C1 segment of cervical spinal cord (tissue), 14 donors: Measurements from ENCODE around the gene FNDC3B.

ENCODE experiments used
- DNase-seq, 14 donors: peaks; one replicate each; lab custom pipeline; 2025; lab: John Stamatoyannopoulos, UW

The FNDC3B gene

DNA sequence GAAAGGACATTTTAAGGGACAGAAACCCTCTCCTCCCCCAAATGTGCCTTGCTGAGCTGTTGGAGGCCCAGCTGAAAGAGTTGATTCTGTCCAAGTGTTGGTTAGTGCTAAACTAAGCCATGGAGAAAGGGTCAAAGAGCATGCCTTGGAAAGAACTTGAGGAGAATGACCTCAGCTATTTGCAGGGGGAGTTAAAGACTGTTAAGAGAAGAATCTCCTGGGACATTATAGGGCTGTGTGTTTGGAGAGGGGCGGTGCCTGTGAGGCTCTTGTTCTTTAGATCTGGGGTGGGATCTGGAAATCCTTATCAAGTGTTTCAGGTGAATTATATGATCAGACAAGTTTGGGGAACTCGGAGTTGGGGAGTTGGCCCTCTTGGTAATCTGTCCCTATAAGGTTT, 13.0 kb downstream of the FNDC3B start:
- DNase-seq, result no peak

GRCh38 chr3:172054115-172054764, 14.9 kb downstream of the FNDC3B start:
- DNase-seq, result no peak

DNA sequence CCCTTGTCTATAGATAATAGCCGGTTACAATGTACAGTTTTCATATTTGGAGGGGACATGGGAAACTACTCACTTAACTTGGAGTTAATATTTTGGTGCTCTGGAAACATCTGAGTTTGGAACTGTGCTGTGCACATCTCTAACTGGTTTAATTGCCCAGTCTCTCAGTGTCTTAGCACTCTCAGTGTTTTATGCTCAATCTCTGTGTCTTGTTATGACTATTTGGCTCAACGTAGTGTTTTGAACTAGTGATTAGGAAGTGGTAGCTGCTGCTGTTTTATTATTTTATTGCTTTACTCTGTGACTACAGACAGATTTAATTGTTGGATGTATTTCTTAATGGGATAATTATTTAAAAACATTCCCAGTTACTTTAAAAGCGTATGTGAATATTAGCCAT, 17.0 kb downstream of the FNDC3B start:
- DNase-seq, result no peak

DNA sequence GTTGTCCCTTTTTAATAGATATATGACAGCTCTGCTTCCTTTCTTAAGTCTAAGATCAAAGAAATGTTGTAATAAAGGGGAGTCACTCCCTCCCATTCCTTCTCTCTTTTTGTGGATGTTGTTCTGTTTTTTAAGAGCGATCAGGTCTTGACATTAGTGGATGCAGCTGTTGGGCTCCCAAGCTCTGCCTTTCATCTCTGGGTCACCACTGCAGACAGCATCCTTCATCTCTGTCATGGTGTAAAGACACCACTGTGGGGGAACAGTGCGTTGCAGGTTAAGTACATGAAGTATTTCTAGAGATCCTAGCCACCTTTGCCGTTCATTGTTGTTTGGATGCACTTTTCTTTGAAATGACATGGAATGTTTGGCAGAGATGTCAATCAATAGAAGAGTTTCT, 17.7 kb downstream of the FNDC3B start:
- no peak for DNase-seq

- DNase-seq, result no peak
Observed at GRCh38 chr3:172057624-172058327, 18.4 kb downstream of the FNDC3B start.

DNA sequence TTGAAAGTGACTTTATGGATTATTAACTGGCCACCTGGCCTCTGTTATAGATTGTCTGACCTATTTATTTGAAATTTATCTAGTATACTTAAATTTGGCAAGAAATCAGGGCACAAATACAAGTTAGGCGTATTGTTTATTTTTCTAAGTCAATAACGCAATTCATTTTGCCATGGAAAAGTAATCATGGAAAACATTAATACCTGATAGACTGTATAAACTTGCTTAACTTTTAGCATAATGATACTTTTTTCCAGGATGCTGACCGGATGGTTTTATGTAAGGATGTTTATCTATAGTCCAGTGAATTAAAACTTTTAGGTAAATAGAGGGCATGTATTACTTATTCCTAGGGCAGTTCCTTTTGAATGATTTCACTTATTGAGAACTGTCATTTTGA, 20.2 kb downstream of the FNDC3B start:
- no peak for DNase-seq

DNA sequence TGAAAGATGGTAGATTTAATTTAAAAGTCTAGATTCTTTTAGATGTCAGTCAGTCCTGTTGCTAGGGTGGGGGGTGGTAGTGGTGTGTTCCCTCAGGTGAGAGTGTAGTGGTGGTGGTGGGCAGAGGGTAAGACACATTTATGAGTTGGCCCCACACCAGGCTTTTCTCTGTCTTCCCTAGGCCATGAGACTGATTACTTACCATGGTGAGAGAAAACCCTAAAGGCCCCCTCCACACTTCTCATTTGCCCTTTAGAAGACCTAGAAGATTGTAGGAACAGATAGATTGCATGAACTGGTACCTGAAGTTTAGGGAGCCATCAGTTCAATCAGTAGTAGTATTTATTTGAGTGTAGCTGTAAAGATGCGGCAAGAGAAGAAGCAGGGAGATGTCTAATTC, 20.9 kb downstream of the FNDC3B start:
- DNase-seq, result no peak

DNA sequence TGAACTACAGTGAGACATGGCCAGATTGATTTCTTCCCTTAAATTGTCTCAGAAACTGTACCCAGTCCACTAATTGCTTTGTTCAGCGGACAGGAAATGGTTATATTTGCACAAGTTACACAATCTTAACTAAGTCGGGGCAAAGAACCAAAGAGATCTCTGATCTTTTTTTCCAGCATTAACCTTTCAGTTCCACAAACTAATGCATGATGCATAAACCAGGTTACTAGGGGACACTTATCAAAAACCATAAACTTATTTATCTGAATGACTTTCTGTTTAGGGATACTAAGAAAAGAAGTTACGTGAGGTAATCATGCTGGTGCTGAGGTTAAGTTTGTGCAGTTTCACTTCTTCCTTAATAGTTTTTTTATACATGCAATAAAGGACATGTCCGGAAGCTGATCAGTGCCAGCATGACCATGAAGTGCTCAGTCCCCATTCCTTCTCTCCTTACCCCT, 22.4 kb downstream of the FNDC3B start:
- no peak for DNase-seq

GRCh38 chr3:172062761-172063160, 23.4 kb downstream of the FNDC3B start:
- no peak for DNase-seq

- no peak for DNase-seq
Observed at GRCh38 chr3:172063456-172064432, 24.4 kb downstream of the FNDC3B start.

DNA sequence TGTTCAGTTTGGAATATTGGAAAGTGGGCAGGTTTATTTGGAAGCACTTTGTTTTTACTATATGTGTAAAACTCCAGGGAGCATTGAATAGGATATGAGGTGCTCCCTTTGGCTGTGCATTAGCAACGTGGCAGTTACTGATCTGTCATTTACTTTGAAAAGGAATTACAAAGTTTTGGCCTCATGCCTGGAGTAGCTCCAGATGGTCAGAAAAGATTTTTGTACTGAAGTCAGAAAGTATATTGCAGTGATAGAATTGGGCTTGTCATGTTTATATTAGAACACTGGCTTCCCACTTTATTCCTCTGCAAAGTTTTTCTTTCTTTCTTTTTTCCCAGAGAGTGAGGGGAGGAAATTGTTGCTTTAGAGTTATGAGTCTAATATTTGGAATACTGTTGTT, 26.1 kb downstream of the FNDC3B start:
- no peak for DNase-seq

DNA sequence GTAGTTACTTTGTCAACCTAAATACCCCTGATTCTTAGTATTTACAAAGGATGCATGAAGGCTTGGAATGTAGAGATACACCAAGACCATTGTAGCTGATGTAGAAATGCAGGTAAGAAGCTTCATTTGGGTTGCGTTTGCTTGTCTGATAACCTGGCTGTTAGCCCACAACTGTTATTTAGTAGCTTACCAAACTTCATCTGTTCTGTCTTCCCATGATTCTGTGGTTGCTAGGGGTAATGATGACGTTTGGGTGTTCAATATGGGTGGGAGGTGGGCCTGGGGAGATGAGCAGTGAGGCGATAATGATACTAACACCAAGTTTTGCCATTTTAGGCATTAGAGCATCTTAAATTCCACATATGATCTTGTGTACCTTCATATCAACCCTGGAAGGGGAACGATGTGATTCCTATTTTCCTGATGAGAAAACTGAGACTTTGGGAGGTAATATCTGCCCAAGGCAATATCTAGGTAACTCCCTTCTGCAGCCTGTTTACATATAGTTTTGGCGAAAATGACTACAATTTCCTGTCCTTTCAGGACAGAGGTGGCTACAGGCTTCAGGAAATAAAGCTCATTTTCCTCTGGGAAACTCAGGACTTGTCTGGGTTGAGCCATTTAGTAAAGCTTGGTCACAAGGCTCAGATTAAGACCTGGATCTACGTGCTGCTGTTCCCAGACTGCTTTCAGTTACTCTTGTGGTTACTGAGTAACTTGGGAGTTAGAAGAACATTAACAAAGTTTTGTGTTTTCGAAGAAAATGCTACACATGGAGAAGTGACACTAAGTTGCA, 26.8 kb downstream of the FNDC3B start:
- no peak for DNase-seq

GRCh38 chr3:172066880-172067796, 27.8 kb downstream of the FNDC3B start:
- no peak for DNase-seq

GRCh38 chr3:172067837-172068440, 28.6 kb downstream of the FNDC3B start:
- DNase-seq, result no peak

DNA sequence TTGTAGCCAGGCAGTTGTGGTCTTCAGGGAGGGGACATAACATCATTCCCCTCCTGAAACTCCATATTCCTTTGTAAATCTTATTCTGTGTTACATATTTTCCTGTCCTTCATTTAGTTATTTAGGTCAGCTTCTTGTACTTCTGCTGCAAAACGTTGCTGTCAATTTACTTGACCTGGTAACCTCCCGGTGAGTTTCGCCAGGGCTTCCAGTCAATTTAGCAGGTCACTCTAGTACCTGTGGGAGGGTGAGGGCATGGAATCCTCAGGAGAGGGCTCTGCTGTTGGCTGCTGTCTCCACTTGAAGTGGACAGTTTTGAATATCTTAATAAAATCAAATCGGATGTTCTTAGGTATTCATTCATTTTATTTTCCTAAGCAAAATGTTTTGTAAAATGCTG, 29.6 kb downstream of the FNDC3B start:
- no peak for DNase-seq

GRCh38 chr3:172069478-172069877, 30.1 kb downstream of the FNDC3B start:
- no peak for DNase-seq

DNA sequence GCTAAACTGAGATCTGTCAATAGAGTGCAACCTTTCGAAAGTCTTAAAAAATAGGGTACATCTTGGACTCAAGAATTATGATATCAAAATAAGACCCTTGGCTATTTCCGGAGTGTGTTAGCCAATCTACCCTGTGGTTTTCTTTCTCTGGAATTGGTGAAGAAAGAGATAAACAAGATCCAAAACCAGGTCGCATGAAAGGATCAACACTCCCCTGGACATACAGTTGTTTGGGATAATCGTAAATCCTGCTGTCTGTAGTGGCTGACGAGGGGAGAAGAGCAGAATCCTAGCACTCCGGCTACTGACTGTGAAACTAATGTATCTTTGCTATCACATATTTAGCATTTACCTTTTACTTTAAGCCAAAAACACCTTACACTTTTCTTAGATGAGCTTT, 30.9 kb downstream of the FNDC3B start:
- DNase-seq, result no peak

DNA sequence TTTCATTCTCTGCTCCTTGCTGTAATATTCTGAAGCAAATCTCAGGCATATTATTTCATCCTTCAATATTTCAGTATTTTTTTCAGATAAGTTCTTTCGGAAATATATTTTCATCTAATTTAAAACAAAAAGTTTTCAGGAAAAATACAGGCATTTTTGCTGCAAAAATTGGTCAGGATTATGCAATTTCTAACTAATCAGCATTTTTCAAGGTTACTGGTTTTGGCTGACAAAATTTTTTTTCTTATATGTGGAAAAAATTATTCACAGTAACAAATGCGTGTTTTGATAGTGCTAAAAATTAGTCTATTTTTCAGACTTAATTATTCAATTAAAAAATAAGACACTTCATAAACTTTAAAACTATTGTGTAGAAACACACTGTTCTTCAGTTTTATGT, 31.4 kb downstream of the FNDC3B start:
- no peak for DNase-seq

DNA sequence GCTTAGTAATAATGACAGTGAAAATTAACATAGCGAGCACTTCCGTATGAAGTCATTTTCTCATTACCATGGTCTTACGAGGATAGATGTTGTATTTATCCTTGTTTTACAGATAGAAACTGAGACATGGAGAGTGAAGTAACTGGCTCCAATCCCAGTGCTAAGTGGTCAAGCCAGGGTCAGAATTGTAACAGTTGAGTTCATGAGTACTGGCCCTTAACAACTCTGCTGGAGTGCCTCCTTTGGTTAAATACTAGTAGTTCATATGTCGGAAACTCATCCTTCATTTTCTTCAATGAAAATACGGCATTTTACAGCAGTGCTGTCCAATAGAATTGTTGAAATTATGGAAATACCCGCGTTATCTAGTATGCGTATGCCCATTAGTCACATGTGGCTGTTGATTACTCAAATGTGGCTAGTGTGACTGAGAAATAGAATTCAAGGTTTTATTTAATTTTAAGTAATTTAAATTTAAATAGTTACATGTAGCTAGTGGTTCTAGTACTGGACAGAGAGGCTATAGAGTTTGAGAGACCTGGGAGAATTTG, 32.5 kb downstream of the FNDC3B start:
- no peak for DNase-seq

DNA sequence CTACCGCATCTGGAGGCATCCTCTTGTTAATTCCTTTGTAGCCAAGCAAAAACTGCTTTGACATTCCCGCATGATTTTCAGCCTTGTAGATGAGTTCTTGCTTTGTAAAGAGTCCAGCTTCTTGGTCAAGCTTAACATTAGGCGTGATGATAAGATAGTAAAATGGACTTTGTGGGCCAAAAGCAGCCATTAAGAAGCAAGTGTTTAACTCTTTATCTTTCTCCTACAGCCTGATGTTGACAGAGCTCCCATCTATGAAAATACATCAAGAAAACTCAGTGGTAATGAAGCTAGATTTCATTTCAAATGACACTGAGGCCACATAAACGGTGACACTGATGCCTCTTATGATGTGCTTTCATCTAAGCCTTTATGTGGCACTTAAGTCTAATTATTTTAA, 33.2 kb downstream of the FNDC3B start:
- DNase-seq, result no peak
